GM12875 (cell line): ENCODE results near the gene ZNF175.

Experiments
- H3K4me3 ChIP-seq: one replicate; pipeline ENCODE4 v1.5.1; 2011; ENCODE audit warnings: low read depth, low read length, control low read depth
- CTCF ChIP-seq: IDR thresholded peaks from 2 replicates; pipeline ENCODE4 v1.5.1; 2011; ENCODE audit warnings: low read depth, mild to moderate bottlenecking, control low read depth, inconsistent platforms, low read length, moderate library complexity, borderline replicate concordance; ENCODE audit not compliant: insufficient read depth

The ZNF175 gene

GRCh38 chr19:51589511-51589910 lies 18.4 kb downstream of the ZNF175 start:
- TF ChIP-seq CTCF: no peak
- H3K4me3 ChIP-seq: no peak overlapping the region

- no peak overlapping the region for H3K4me3 ChIP-seq
- no peak for TF ChIP-seq CTCF
Observed at GRCh38 chr19:51590441-51590840, 19.4 kb downstream of the ZNF175 start.

GRCh38 chr19:51592521-51592920 lies 21.4 kb downstream of the ZNF175 start:
- TF ChIP-seq CTCF: no peak
- no peak overlapping the region for H3K4me3 ChIP-seq

GRCh38 chr19:51593138-51593890 lies 22.2 kb downstream of the ZNF175 start:
- peak overlapping the region; percentile 62 for H3K4me3 ChIP-seq
- TF ChIP-seq CTCF: no peak

GRCh38 chr19:51593969-51594773 lies 23.1 kb downstream of the ZNF175 start:
- H3K4me3 ChIP-seq: peak overlapping the region; percentile 62
- no peak for TF ChIP-seq CTCF

GRCh38 chr19:51594774-51595109 lies 23.7 kb downstream of the ZNF175 start:
- no peak for TF ChIP-seq CTCF
- H3K4me3 ChIP-seq: peak overlapping the region; percentile 48
